Choroid plexus epithelial cell (primary cell): ENCODE results near the gene PCDHGB5.
A peak's percentile ranks its signal among the peaks of the same experiment; 100 is the strongest.
"Not testable (repeated sequence)": the region's sequence is repeated elsewhere in the genome, so short reads cannot be mapped to it uniquely, and the experiment has no call there.

Experiments used
- DNase-seq: peaks from one replicate; pipeline ENCODE4 v3.0.0-alpha.2; 2010; ENCODE audit warnings: low read depth
- H3K4me3 ChIP-seq: 2 replicates; pipeline ENCODE4 v1.5.1; 2011; ENCODE audit warnings: low read depth, mild to moderate bottlenecking, control low read depth, low read length, moderate library complexity
- CTCF ChIP-seq: conservative IDR thresholded peaks from 2 replicates; pipeline ENCODE4 v1.5.1; 2011; ENCODE audit warnings: low read depth, mild to moderate bottlenecking, control low read depth, inconsistent platforms, low read length, moderate library complexity

Gene PCDHGB5

GRCh38 chr5:141403387-141403786 lies 5.6 kb downstream of the PCDHGB5 start:
- no peak overlapping the region for H3K4me3 ChIP-seq
- no peak for TF ChIP-seq CTCF
- no peak for DNase-seq

GRCh38 chr5:141407790-141408505 lies 10.2 kb downstream of the PCDHGB5 start, which contains the start of gene PCDHGB6:
Gene PCDHGB6, plus strand, starts transcription at chr5:141408021. Its CDS starts 182 bp downstream, at chr5:141408203.
- peak; percentile 65 for TF ChIP-seq CTCF
- H3K4me3 ChIP-seq, result peak within 1 kb of the TSS; percentile 40
- DNase-seq, result peak; percentile 50

- DNase-seq, result no peak
- no peak overlapping the region for H3K4me3 ChIP-seq
- TF ChIP-seq CTCF, result no peak
Measured at GRCh38 chr5:141409598-141410306, 12.0 kb downstream of the PCDHGB5 start.

GRCh38 chr5:141411575-141411974 lies 13.8 kb downstream of the PCDHGB5 start:
- TF ChIP-seq CTCF, result no peak
- no peak overlapping the region for H3K4me3 ChIP-seq

GRCh38 chr5:141412854-141413539 lies 15.2 kb downstream of the PCDHGB5 start, which contains the start of gene PCDHGA10:
Gene PCDHGA10, plus strand, starts transcription at chr5:141412987. Its CDS starts 189 bp downstream, at chr5:141413176.
- TF ChIP-seq CTCF, result peak; percentile 75
- peak; percentile 83 for DNase-seq
- H3K4me3 ChIP-seq, result peak within 1 kb of the TSS; percentile 57

More at GRCh38 chr5:141411575-141411974, 13.8 kb downstream of the PCDHGB5 start:
- DNase-seq, result no peak

GRCh38 chr5:141413540-141414069 lies 15.9 kb downstream of the PCDHGB5 start:
- TF ChIP-seq CTCF, result no peak
- peak overlapping the region; percentile 57 for H3K4me3 ChIP-seq
- DNase-seq, result no peak

- DNase-seq, H3K4me3 ChIP-seq: not testable (repeated sequence)
Measured at GRCh38 chr5:141414548-141415274, 17.0 kb downstream of the PCDHGB5 start.

- H3K4me3 ChIP-seq, DNase-seq: not testable (repeated sequence)
Measured at GRCh38 chr5:141415275-141415618, 17.5 kb downstream of the PCDHGB5 start.
